Activated CD4-positive, alpha-beta T cell treated with anti-CD3 and anti-CD28 coated beads for 36 hours (primary cell): ENCODE measurements around the gene ATP5PO. TPM values are rescaled to one million over a fixed set of nuclear protein-coding genes. Genes with fewer than 3 reads are reported as not detected.
A peak's percentile ranks its signal among the peaks of the same experiment; 100 is the strongest.

Source experiments
- ATAC-seq: fragments of 200-7000 bp; cut with Tn5 transposase; one replicate; pipeline ENCODE4 v1.10.0; 2021; ENCODE audit warnings: mild to moderate bottlenecking, moderate library complexity
- CTCF ChIA-PET: fragments of 350-600 bp; sonication (Branson Sonifier 250); formaldehyde crosslinking; loops from one replicate; lab custom pipeline; 2021; ENCODE audit warnings: antibody characterized with exemption; lab: Charles Lee
- POLR2A ChIA-PET: fragments of 350-600 bp; sonication (Branson Sonifier 250); formaldehyde crosslinking; loops from one replicate; lab custom pipeline; 2021; ENCODE audit warnings: antibody characterized with exemption, inconsistent platforms; lab: Charles Lee
- DNase-seq: peaks from one replicate; pipeline ENCODE4 v3.0.0-alpha.2; 2020
- H3K27ac Mint-ChIP-seq: one replicate; pipeline ENCODE4 v1.8.0; 2021; ENCODE audit warnings: mixed read lengths
- H3K27me3 Mint-ChIP-seq: one replicate; pipeline ENCODE4 v1.8.0; 2021; ENCODE audit warnings: mixed read lengths
- H3K36me3 Mint-ChIP-seq: one replicate; pipeline ENCODE4 v1.8.0; 2021; ENCODE audit warnings: low read depth, mixed read lengths
- H3K4me1 Mint-ChIP-seq: one replicate; pipeline ENCODE4 v1.8.0; 2021; ENCODE audit warnings: mixed read lengths
- H3K4me3 Mint-ChIP-seq: one replicate; pipeline ENCODE4 v1.8.0; 2021; ENCODE audit warnings: mild to moderate bottlenecking, moderate library complexity, mixed read lengths
- H3K9me3 Mint-ChIP-seq: one replicate; pipeline ENCODE4 v1.8.0; 2021; ENCODE audit warnings: low read depth, mixed read lengths
- intact Hi-C, 2 experiments: fragments of 100-400 bp; cut with DNase I in 1 of 2; cut with micrococcal nuclease in 1 of 2; formaldehyde crosslinking; loops; one replicate each; pipeline versions ENCODE4 v1.14.2 to v1.15.1; 2022 to 2024; cut with DNase I, micrococcal nuclease
- total RNA-seq, 2 experiments: library from RNA; stranded (reverse); gene quantifications; one replicate each; pipeline ENCODE4 v1.2.3, GENCODE V29; 2021

The ATP5PO gene
- total RNA-seq: 100 to 1,000 TPM; 177 to 238 TPM

GRCh38 chr21:33915368-33916199, at the start of gene ATP5PO:
ATP5PO (minus strand) TSS chr21:33915804; CDS start chr21:33915763, 41 bp downstream.
- POLR2A ChIA-PET: interaction anchor here (0.6 to 1.0 kb wide), 2 partner anchors 213 to 595 kb away, joined by 3 read pairs; no protein-coding TSS in a partner anchor
- Mint-ChIP-seq H3K27me3 (no peaks in the 10 kb centered on the region), H3K27ac (peak within 1 kb of the TSS; percentile 97), H3K4me1 (peaks cover 27% of the 10 kb centered on the region), H3K4me3 (peak within 1 kb of the TSS; percentile 89), H3K9me3 (no peaks in the 10 kb centered on the region), H3K36me3 (peaks cover 28% of the 10 kb centered on the region)
- intact Hi-C loops: loop anchor here (1.0 to 10.0 kb wide), 5 partner anchors 33 to 700 kb away; partner anchors contain the start of genes ITSN1 (in 2 of the 2), RCAN1 (in 2 of the 2), GART (in 1 of the 2) and SON (in 1 of the 2)
- DNase-seq: peak; percentile 98
- CTCF ChIA-PET: interaction anchor here (1.1 to 2.2 kb wide), 3 partner anchors 9 to 326 kb away, joined by 3 to 8 read pairs (median 3); no protein-coding TSS in a partner anchor
- ATAC-seq: peak; percentile 99

- Mint-ChIP-seq H3K27ac (no peak overlapping the region), H3K9me3 (no peaks in the 10 kb centered on the region), H3K27me3 (no peaks in the 10 kb centered on the region), H3K4me1 (peaks cover 10% of the 10 kb centered on the region), H3K4me3 (no peak overlapping the region), H3K36me3 (peaks cover 35% of the 10 kb centered on the region)
- ATAC-seq (no peak), DNase-seq (no peak)
- intact Hi-C loops: no loop called here
- POLR2A ChIA-PET: no interaction called here
- CTCF ChIA-PET: interaction anchor here (0.6 kb wide), 2 partner anchors 58 to 837 kb away, joined by 3 read pairs; no protein-coding TSS in a partner anchor
These were observed 49.2 kb upstream of the ATP5PO start for GRCh38 chr21:33964706-33965325.

- ATAC-seq (no peak), DNase-seq (no peak)
- no peak overlapping the region for H3K4me3 Mint-ChIP-seq
- peak overlapping the region; percentile 26 for H3K27ac Mint-ChIP-seq
- ChIA-PET POLR2A (no interaction called here), CTCF (interaction anchor here (0.6 to 1.0 kb wide), 2 partner anchors 14 to 58 kb away, joined by 3 read pairs; no protein-coding TSS in a partner anchor)
- intact Hi-C loops: no loop called here
- peaks cover 5% of the 10 kb centered on the region for H3K9me3 Mint-ChIP-seq
- peaks cover 40% of the 10 kb centered on the region for H3K36me3 Mint-ChIP-seq
- H3K4me1 Mint-ChIP-seq: peaks cover 10% of the 10 kb centered on the region
- no peaks in the 10 kb centered on the region for H3K27me3 Mint-ChIP-seq
These were observed 48.4 kb upstream of the ATP5PO start for GRCh38 chr21:33963848-33964555.

GRCh38 chr21:33962290-33962689, 46.7 kb upstream of the ATP5PO start:
- ChIA-PET CTCF (interaction anchor here (0.8 kb wide), 1 partner anchor 676 kb away, joined by 3 read pairs; no protein-coding TSS in a partner anchor), POLR2A (interaction anchor here (0.9 kb wide), 1 partner anchor 13 kb away, joined by 3 read pairs; no protein-coding TSS in a partner anchor)
- no peaks in the 10 kb centered on the region for H3K27me3 Mint-ChIP-seq
- peaks cover 45% of the 10 kb centered on the region for H3K36me3 Mint-ChIP-seq
- H3K27ac Mint-ChIP-seq: no peak overlapping the region
- no peak for DNase-seq
- no peak overlapping the region for H3K4me3 Mint-ChIP-seq
- ATAC-seq: no peak
- intact Hi-C loops: no loop called here
- H3K4me1 Mint-ChIP-seq: peaks cover 13% of the 10 kb centered on the region
- H3K9me3 Mint-ChIP-seq: peaks cover 10% of the 10 kb centered on the region

GRCh38 chr21:33961061-33961460, 45.5 kb upstream of the ATP5PO start:
- H3K9me3 Mint-ChIP-seq: peaks cover 10% of the 10 kb centered on the region
- H3K27me3 Mint-ChIP-seq: no peaks in the 10 kb centered on the region

GRCh38 chr21:33959680-33960079, 44.1 kb upstream of the ATP5PO start:
- POLR2A ChIA-PET: no interaction called here
- H3K4me1 Mint-ChIP-seq: peaks cover 32% of the 10 kb centered on the region
- peaks cover 46% of the 10 kb centered on the region for H3K36me3 Mint-ChIP-seq
- ATAC-seq: no peak
- H3K27ac Mint-ChIP-seq: no peak overlapping the region
- peaks cover 10% of the 10 kb centered on the region for H3K9me3 Mint-ChIP-seq
- intact Hi-C loops: no loop called here
- CTCF ChIA-PET: interaction anchor here (0.6 to 1.8 kb wide), 6 partner anchors 10 to 385 kb away, joined by 3 to 5 read pairs (median 3); no protein-coding TSS in a partner anchor
- no peak overlapping the region for H3K4me3 Mint-ChIP-seq
- DNase-seq: no peak
- H3K27me3 Mint-ChIP-seq: no peaks in the 10 kb centered on the region

More at GRCh38 chr21:33961061-33961460, 45.5 kb upstream of the ATP5PO start:
- Mint-ChIP-seq H3K4me1 (peaks cover 22% of the 10 kb centered on the region), H3K4me3 (no peak overlapping the region), H3K27ac (no peak overlapping the region), H3K36me3 (peaks cover 45% of the 10 kb centered on the region)
- intact Hi-C loops: no loop called here
- no peak for ATAC-seq
- POLR2A ChIA-PET: interaction anchor here (0.6 kb wide), 1 partner anchor 13 kb away, joined by 4 read pairs; no protein-coding TSS in a partner anchor
- no peak for DNase-seq
- CTCF ChIA-PET: interaction anchor here (0.6 to 1.3 kb wide), 3 partner anchors 8 to 179 kb away, joined by 3 to 4 read pairs (median 3); no protein-coding TSS in a partner anchor

- H3K4me1 Mint-ChIP-seq: peaks cover 63% of the 10 kb centered on the region
- ATAC-seq (no peak), DNase-seq (no peak)
- ChIA-PET POLR2A (interaction anchor here (0.6 kb wide), 1 partner anchor 233 kb away, joined by 3 read pairs; no protein-coding TSS in a partner anchor), CTCF (interaction anchor here (0.7 to 3.4 kb wide), 2 partner anchors 16 to 121 kb away, joined by 4 to 19 read pairs; no protein-coding TSS in a partner anchor)
- H3K27me3 Mint-ChIP-seq: no peaks in the 10 kb centered on the region
- H3K27ac Mint-ChIP-seq: no peak overlapping the region
- H3K9me3 Mint-ChIP-seq: peaks cover 6% of the 10 kb centered on the region
- peaks cover 25% of the 10 kb centered on the region for H3K36me3 Mint-ChIP-seq
- intact Hi-C loops: no loop called here
- no peak overlapping the region for H3K4me3 Mint-ChIP-seq
These were observed 38.8 kb upstream of the ATP5PO start for GRCh38 chr21:33954395-33954794.

- no peak for DNase-seq
- ChIA-PET POLR2A (interaction anchor here (0.6 to 1.5 kb wide), 4 partner anchors 12 to 25 kb away, joined by 3 to 17 read pairs (median 4); no protein-coding TSS in a partner anchor), CTCF (interaction anchor here (0.9 to 3.4 kb wide), 6 partner anchors 8 to 28 kb away, joined by 4 to 19 read pairs (median 4); no protein-coding TSS in a partner anchor)
- Mint-ChIP-seq H3K4me3 (peak overlapping the region; percentile 32), H3K4me1 (peaks cover 79% of the 10 kb centered on the region), H3K36me3 (peaks cover 17% of the 10 kb centered on the region), H3K27me3 (no peaks in the 10 kb centered on the region), H3K9me3 (peaks cover 2% of the 10 kb centered on the region), H3K27ac (peak overlapping the region; percentile 88)
- peak; percentile 2 for ATAC-seq
- intact Hi-C loops: no loop called here
These were observed 35.9 kb upstream of the ATP5PO start for GRCh38 chr21:33951276-33952178.

- no peak for ATAC-seq
- Mint-ChIP-seq H3K4me1 (peaks cover 80% of the 10 kb centered on the region), H3K4me3 (peak overlapping the region; percentile 70), H3K36me3 (peaks cover 20% of the 10 kb centered on the region), H3K27me3 (no peaks in the 10 kb centered on the region), H3K9me3 (peaks cover 2% of the 10 kb centered on the region), H3K27ac (peak overlapping the region; percentile 100)
- CTCF ChIA-PET: interaction anchor here (0.6 to 3.5 kb wide), 4 partner anchors 11 to 26 kb away, joined by 3 to 24 read pairs (median 14); no protein-coding TSS in a partner anchor
- POLR2A ChIA-PET: interaction anchor here (0.6 to 3.6 kb wide), 13 partner anchors 10 to 996 kb away, joined by 3 to 104 read pairs (median 7); partner anchors contain the start of genes MRPS6 and SLC5A3
- DNase-seq: peak; percentile 48
- intact Hi-C loops: no loop called here
These were observed 35.0 kb upstream of the ATP5PO start for GRCh38 chr21:33950431-33951079.
